ENCODE results near the gene KCNJ15. TPM values are rescaled to one million over a fixed set of nuclear protein-coding genes. Genes with fewer than 3 reads are reported as not detected.
A peak's percentile ranks its signal among the peaks of the same experiment; 100 is the strongest.

KCNJ15 gene
- total and polyA plus RNA-seq, 3 experiments from 2014 or later = not detected

GRCh38 chr21:38355353-38355752, 98.6 kb downstream of the KCNJ15 start:
- H3K27ac Mint-ChIP-seq = no peak overlapping the region
- POLR2A ChIA-PET = no interaction called here
- no peaks in the 10 kb centered on the region for H3K27me3 ChIP-seq (ENCODE audit: insufficient read depth, low read length, poor library complexity, severe bottlenecking)
- CTCF ChIA-PET = interaction anchor here (1.3 kb wide), 1 partner anchor 47 kb away, joined by 3 read pairs; no protein-coding TSS in a partner anchor
- no peaks in the 10 kb centered on the region for H3K36me3 Mint-ChIP-seq
- no peaks in the 10 kb centered on the region for H3K9me3 ChIP-seq (ENCODE audit: low read length)
- no peaks in the 10 kb centered on the region for H3K36me3 ChIP-seq (ENCODE audit: insufficient read depth, low read length)
- H3K4me3 Mint-ChIP-seq = no peak overlapping the region
- H3K27ac ChIP-seq (ENCODE audit: low read depth, low read length) = no peak overlapping the region
- no peaks in the 10 kb centered on the region for H3K4me1 ChIP-seq (ENCODE audit: insufficient read depth, low read length)
- peaks cover 3 to 10% of the 10 kb centered on the region in 2 donors for H3K27me3 Mint-ChIP-seq
- H3K9me3 Mint-ChIP-seq = peaks cover 0 to 3% (median 0%) of the 10 kb centered on the region in 5 donors
- H3K4me1 Mint-ChIP-seq = no peaks in the 10 kb centered on the region
- no peak overlapping the region for H3K4me3 ChIP-seq (ENCODE audit: low read length)
- DNase-seq = no peak

- no peak overlapping the region for H3K4me3 Mint-ChIP-seq
- peaks cover 3 to 13% of the 10 kb centered on the region in 2 donors for H3K27me3 Mint-ChIP-seq
- no peaks in the 10 kb centered on the region for H3K36me3 Mint-ChIP-seq
- Histone ChIP-seq H3K9me3 (ENCODE audit: low read length) (no peaks in the 10 kb centered on the region), H3K27me3 (ENCODE audit: insufficient read depth, low read length, poor library complexity, severe bottlenecking) (no peaks in the 10 kb centered on the region), H3K27ac (ENCODE audit: low read depth, low read length) (no peak overlapping the region), H3K4me3 (ENCODE audit: low read length) (no peak overlapping the region), H3K36me3 (ENCODE audit: insufficient read depth, low read length) (no peaks in the 10 kb centered on the region), H3K4me1 (ENCODE audit: insufficient read depth, low read length) (no peaks in the 10 kb centered on the region)
- CTCF ChIA-PET = interaction anchor here (1.2 to 1.3 kb wide), 2 partner anchors 25 to 48 kb away, joined by 3 read pairs; no protein-coding TSS in a partner anchor
- DNase-seq = peak in 4 of 5 donors; percentile 13 to 52 (median 31)
- H3K9me3 Mint-ChIP-seq = peaks cover 0 to 3% (median 0%) of the 10 kb centered on the region in 5 donors
- POLR2A ChIA-PET = no interaction called here
- H3K4me1 Mint-ChIP-seq = no peaks in the 10 kb centered on the region
- no peak overlapping the region for H3K27ac Mint-ChIP-seq
Observed at GRCh38 chr21:38355992-38356781, 99.4 kb downstream of the KCNJ15 start.

Other genes with a start within 250 kb of the KCNJ15 start
- gene ERG, start 241.5 kb downstream of the KCNJ15 start, total RNA-seq = not detected
- not detected for gene ERG, start 241.5 kb downstream of the KCNJ15 start, polyA plus RNA-seq

Measured in CD8-positive, alpha-beta memory T cell (primary cell).